ENCODE results near the gene GIGYF2. TPM values are rescaled to one million over a fixed set of nuclear protein-coding genes. Genes with fewer than 3 reads are reported as not detected.
"Not testable (repeated sequence)": the region's sequence is repeated elsewhere in the genome, so short reads cannot be mapped to it uniquely, and the experiment has no call there.

Gene GIGYF2
- total RNA-seq, 2 experiments from 2014 or later, result 57.2 to 63.8 TPM

- H3K27ac Mint-ChIP-seq, result no peak overlapping the region
- ATAC-seq, result no peak
- no peaks in the 10 kb centered on the region for H3K36me3 Mint-ChIP-seq
- CTCF ChIA-PET, result no interaction called here
- peaks cover 6% of the 10 kb centered on the region for H3K27me3 Mint-ChIP-seq
- DNase-seq, result no peak
- H3K9me3 Mint-ChIP-seq (ENCODE audit: low read depth), result no peaks in the 10 kb centered on the region
- H3K4me1 Mint-ChIP-seq, result peaks cover 14% of the 10 kb centered on the region
- H3K4me3 Mint-ChIP-seq, result no peak overlapping the region
Observed at GRCh38 chr2:232672588-232672987, 24.5 kb upstream of the GIGYF2 start.

DNA sequence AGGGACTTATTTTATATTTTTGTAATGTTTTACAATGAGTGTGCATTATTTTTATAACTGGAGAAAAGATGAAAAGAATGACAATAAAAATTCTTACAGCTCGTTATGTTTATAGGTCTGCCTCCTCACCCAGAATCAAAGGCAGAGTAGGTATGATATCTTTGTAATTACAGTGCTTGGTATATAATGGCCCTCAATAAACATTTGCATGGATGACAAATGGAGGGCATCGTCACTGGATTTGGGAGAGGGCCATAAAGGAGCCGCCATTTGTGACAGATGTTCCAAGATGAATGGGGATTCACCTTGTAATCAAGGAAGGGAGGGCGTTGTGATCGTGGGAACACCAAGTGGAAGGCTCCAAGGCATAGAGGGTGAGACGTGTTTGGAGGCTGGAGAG lies 22.6 kb upstream of the GIGYF2 start:
- H3K9me3 Mint-ChIP-seq (ENCODE audit: low read depth), result no peaks in the 10 kb centered on the region
- CTCF ChIA-PET, result no interaction called here
- peaks cover 4% of the 10 kb centered on the region for H3K27me3 Mint-ChIP-seq
- no peak overlapping the region for H3K27ac Mint-ChIP-seq
- DNase-seq, result no peak
- H3K4me1 Mint-ChIP-seq, result peaks cover 14% of the 10 kb centered on the region
- H3K36me3 Mint-ChIP-seq, result no peaks in the 10 kb centered on the region
- no peak overlapping the region for H3K4me3 Mint-ChIP-seq
- ATAC-seq, result no peak

DNA sequence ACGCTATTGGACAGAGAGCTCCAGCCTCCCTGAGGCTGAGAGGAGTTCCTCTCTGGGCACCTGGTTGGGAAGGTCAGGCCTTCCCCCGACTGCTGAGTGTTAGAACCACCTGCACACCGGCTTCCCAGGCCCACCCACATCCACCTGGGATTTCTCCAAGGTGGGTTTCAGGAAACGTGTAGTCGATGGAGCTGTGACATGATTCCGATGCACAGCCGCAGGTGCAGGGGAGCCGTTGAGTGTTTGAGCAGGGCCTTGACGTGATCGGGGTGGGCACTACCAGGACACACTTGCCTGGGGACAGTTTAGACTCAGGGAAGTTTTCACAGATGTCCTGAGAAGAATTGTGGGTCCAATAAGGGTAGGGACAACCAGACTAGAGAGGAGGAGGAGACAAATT lies 21.8 kb upstream of the GIGYF2 start:
- no peak overlapping the region for H3K4me3 Mint-ChIP-seq
- ATAC-seq (no peak), DNase-seq (no peak)
- H3K27ac Mint-ChIP-seq, result no peak overlapping the region
- H3K9me3 Mint-ChIP-seq (ENCODE audit: low read depth), result no peaks in the 10 kb centered on the region
- H3K36me3 Mint-ChIP-seq, result no peaks in the 10 kb centered on the region
- CTCF ChIA-PET, result no interaction called here
- H3K4me1 Mint-ChIP-seq, result peaks cover 14% of the 10 kb centered on the region
- H3K27me3 Mint-ChIP-seq, result peaks cover 8% of the 10 kb centered on the region

- CTCF ChIA-PET, result no interaction called here
- ATAC-seq (no peak), DNase-seq (no peak)
- H3K4me1 Mint-ChIP-seq, result peaks cover 14% of the 10 kb centered on the region
- no peak overlapping the region for H3K4me3 Mint-ChIP-seq
- peaks cover 27% of the 10 kb centered on the region for H3K27me3 Mint-ChIP-seq
- no peaks in the 10 kb centered on the region for H3K36me3 Mint-ChIP-seq
- H3K9me3 Mint-ChIP-seq (ENCODE audit: low read depth), result no peaks in the 10 kb centered on the region
- no peak overlapping the region for H3K27ac Mint-ChIP-seq
Observed at GRCh38 chr2:232680006-232680405, 17.1 kb upstream of the GIGYF2 start.

GRCh38 chr2:232681527-232681926 lies 15.6 kb upstream of the GIGYF2 start:
- H3K27ac Mint-ChIP-seq, result no peak overlapping the region

GRCh38 chr2:232683368-232683767 lies 13.8 kb upstream of the GIGYF2 start:
- Mint-ChIP-seq H3K4me3 (no peak overlapping the region), H3K27ac (no peak overlapping the region), H3K9me3 (ENCODE audit: low read depth) (no peaks in the 10 kb centered on the region), H3K27me3 (peaks cover 27% of the 10 kb centered on the region), H3K36me3 (no peaks in the 10 kb centered on the region), H3K4me1 (no peaks in the 10 kb centered on the region)
- CTCF ChIA-PET, result interaction anchor here (1.0 to 1.8 kb wide), 2 partner anchors 16 to 78 kb away, joined by 3 to 6 read pairs; no protein-coding TSS in a partner anchor
- ATAC-seq (no peak), DNase-seq (no peak)

More at GRCh38 chr2:232681527-232681926, 15.6 kb upstream of the GIGYF2 start:
- Mint-ChIP-seq H3K4me3 (no peak overlapping the region), H3K9me3 (ENCODE audit: low read depth) (no peaks in the 10 kb centered on the region), H3K36me3 (no peaks in the 10 kb centered on the region), H3K27me3 (peaks cover 27% of the 10 kb centered on the region), H3K4me1 (peaks cover 7% of the 10 kb centered on the region)
- ATAC-seq (no peak), DNase-seq (no peak)
- CTCF ChIA-PET, result no interaction called here

DNA sequence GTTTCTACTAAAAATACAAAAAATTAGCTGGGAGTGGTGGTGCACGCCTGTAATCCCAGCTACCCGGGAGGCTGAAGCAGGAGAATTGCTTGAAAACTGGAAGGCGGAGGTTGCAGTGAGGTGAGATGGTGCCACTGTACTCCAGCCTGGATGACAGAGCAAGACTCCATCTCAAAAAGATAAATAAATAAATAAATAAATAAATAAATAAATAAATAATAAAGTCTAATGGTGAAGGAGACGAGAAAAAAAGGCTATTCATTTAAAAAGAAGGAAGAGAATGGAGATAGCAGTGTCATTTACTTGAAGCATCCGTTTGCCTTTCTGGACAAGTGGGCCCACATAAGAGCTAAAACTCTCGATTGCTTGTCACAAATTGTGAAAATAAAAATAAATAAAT lies 11.7 kb upstream of the GIGYF2 start:
- H3K4me1 Mint-ChIP-seq; H3K4me3 Mint-ChIP-seq; DNase-seq; H3K36me3 Mint-ChIP-seq; H3K9me3 Mint-ChIP-seq (ENCODE audit: low read depth); CTCF ChIA-PET; H3K27ac Mint-ChIP-seq; ATAC-seq: not testable (repeated sequence)
- peaks cover 19% of the 10 kb centered on the region for H3K27me3 Mint-ChIP-seq

DNA sequence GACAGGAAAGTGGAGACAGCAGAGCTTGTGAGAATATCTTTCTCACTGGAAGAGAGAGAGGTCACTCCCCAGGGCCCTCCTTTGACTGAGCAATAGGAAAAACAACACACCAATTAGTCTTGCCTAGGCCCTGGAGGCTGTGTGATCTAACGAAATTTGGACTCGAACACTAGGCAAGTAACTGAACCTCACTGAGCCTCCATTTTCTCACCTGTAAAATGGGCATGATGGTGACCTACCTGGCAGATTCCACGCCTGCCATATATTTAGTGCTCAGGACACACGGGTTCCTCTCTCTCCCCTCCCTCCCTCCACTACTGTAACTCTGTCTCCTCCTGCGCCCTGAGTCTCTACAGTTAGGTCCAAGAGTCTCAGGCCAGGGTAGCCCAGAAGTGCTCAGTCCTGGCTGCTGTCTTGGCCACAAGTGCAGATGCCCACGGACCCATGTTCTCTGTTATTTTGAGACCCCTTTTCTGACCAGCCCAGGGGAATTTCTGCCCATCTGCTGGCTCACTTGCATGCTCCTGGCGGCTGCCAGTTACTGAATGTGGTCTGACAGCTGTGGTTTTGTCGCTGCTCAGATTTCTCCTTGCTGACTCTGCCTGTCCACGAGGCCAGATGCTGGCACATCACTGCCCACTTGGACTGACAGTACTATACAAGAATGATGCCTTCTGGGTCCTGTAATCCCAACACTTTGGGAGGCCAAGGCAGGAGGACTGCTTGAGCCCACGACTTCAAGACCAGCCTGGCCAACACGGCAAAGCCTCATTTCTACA lies 9.6 kb upstream of the GIGYF2 start:
- Mint-ChIP-seq H3K27ac (no peak overlapping the region), H3K4me1 (no peaks in the 10 kb centered on the region), H3K9me3 (ENCODE audit: low read depth) (no peaks in the 10 kb centered on the region), H3K36me3 (no peaks in the 10 kb centered on the region), H3K4me3 (no peak overlapping the region), H3K27me3 (peaks cover 11% of the 10 kb centered on the region)
- ATAC-seq (no peak), DNase-seq (no peak)
- CTCF ChIA-PET, result interaction anchor here (0.7 kb wide), 1 partner anchor 31 kb away, joined by 3 read pairs; no protein-coding TSS in a partner anchor

GRCh38 chr2:232688201-232688600 lies 8.9 kb upstream of the GIGYF2 start:
- DNase-seq (no peak), ATAC-seq (no peak)
- Mint-ChIP-seq H3K27me3 (peaks cover 10% of the 10 kb centered on the region), H3K4me1 (no peaks in the 10 kb centered on the region), H3K36me3 (no peaks in the 10 kb centered on the region), H3K27ac (no peak overlapping the region), H3K9me3 (ENCODE audit: low read depth) (no peaks in the 10 kb centered on the region), H3K4me3 (no peak overlapping the region)
- CTCF ChIA-PET, result interaction anchor here (0.7 kb wide), 1 partner anchor 32 kb away, joined by 3 read pairs; no protein-coding TSS in a partner anchor

DNA sequence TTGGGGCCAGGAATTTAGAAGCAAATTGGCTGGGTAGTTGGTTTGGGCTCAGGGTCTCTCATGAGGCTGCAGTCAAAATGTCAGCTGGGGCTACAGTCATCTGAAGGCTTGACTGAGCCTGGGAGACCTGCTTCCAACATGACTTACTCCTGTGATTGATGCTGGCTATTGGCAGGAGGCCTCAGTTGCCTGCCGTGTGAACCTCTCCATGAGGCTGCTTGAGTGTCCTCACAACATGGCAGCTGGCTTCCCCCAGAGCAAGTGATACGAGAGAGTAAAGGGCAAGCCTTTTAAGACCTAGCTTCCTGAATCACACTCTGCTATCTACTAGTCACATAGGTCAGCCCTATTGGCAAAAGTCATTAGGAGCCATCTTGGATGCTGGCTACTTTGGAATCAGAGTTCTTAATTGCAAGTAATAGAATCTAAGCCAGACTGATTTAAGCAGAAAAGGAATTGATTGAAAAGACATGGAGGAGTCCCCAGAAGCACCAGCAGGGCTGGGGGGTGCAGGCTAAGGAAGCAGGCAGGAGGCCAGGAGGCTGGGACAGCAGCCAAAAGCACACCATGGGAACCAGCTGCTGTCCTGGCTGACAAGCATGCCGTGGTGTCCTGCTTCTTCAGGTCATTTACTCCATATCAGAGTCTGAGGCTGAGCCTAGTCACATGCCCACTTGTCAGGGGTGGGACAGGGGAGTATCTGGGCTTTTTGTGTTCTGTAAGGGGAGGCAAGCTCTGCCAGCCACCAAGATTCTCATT lies 7.8 kb upstream of the GIGYF2 start:
- CTCF ChIA-PET, result no interaction called here
- H3K4me1 Mint-ChIP-seq, result no peaks in the 10 kb centered on the region
- ATAC-seq, result no peak
- H3K36me3 Mint-ChIP-seq, result no peaks in the 10 kb centered on the region
- peaks cover under 1% of the 10 kb centered on the region for H3K27me3 Mint-ChIP-seq
- no peaks in the 10 kb centered on the region for H3K9me3 Mint-ChIP-seq (ENCODE audit: low read depth)
- no peak overlapping the region for H3K4me3 Mint-ChIP-seq
- no peak for DNase-seq
- H3K27ac Mint-ChIP-seq, result no peak overlapping the region

DNA sequence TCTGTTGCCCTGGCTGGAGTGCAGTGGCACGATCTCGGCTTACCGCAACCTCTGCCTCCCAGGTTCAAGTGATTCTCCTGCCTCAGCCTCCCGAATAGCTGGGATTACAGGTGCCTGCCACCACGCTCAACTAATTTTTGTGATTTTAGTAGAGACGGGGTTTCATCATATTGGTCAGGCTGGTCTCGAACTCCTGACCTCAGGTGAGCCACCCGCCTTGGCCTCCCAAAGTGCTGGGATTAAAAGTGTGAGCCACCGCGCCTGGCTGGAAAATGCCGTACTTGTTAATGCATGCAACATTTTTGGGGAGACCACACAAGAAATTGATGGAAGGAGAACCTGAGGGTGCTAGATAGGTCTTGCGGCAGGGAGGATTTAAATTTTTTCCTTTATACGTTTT lies 6.0 kb upstream of the GIGYF2 start:
- CTCF ChIA-PET, H3K4me1 Mint-ChIP-seq: not testable (repeated sequence)

DNA sequence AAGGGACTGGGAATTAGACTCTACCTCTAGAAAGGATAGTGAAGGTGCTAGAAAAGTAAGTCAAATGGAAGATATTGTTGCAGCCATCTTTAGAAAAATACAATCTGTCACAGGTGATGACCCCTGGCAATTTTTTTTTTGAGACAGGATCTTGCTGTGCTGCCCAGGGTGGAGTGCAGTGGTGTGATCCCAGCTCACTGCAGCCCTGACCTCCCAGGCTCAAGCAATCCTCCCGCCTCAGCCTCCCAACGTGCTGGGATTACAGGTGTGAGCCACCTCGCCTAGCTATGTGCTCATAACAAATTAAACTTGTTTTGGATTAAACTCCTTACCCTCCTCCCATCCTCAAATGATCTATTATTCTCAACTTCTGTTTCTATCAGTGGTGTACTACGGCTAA lies 3.8 kb upstream of the GIGYF2 start:
- no peak for ATAC-seq
- Mint-ChIP-seq H3K9me3 (ENCODE audit: low read depth) (no peaks in the 10 kb centered on the region), H3K27ac (no peak overlapping the region), H3K4me3 (no peak overlapping the region), H3K36me3 (peaks cover 3% of the 10 kb centered on the region), H3K27me3 (no peaks in the 10 kb centered on the region), H3K4me1 (peaks cover 11% of the 10 kb centered on the region)
- peak; percentile 14 for DNase-seq
- CTCF ChIA-PET, result no interaction called here

More for the DNA sequence above, 6.0 kb upstream of the GIGYF2 start:
- not testable (repeated sequence) for H3K27ac Mint-ChIP-seq; H3K27me3 Mint-ChIP-seq; DNase-seq; H3K36me3 Mint-ChIP-seq; H3K9me3 Mint-ChIP-seq (ENCODE audit: low read depth); ATAC-seq; H3K4me3 Mint-ChIP-seq

DNA sequence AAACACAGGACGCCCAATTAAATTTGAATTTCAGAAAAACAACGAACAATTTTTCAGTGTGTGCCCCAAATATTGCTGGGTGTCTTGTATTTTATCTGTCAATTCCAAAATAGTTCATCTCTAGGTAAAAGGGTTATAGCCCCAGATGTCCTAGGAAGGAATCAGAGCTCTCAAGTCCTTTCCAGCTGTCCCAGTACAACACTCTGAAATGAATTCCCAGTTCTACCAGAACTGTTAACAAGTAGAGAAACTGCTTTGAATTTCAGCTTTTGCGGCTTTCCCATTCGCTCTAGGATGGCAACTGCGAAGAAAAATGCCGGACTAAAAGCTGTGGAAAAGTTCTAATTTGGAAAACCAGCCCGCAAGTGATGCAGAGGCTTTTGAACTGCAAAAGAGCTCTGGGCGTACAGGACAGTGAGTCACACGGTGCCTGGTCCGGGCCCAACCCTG lies 497 bp upstream of the GIGYF2 start:
- Mint-ChIP-seq H3K4me3 (peak overlapping the region; percentile 99), H3K27me3 (no peaks in the 10 kb centered on the region), H3K4me1 (peaks cover 36% of the 10 kb centered on the region), H3K27ac (peak overlapping the region; percentile 73), H3K9me3 (ENCODE audit: low read depth) (no peaks in the 10 kb centered on the region), H3K36me3 (peaks cover 23% of the 10 kb centered on the region)
- DNase-seq, result no peak
- CTCF ChIA-PET, result no interaction called here
- ATAC-seq, result no peak

DNA sequence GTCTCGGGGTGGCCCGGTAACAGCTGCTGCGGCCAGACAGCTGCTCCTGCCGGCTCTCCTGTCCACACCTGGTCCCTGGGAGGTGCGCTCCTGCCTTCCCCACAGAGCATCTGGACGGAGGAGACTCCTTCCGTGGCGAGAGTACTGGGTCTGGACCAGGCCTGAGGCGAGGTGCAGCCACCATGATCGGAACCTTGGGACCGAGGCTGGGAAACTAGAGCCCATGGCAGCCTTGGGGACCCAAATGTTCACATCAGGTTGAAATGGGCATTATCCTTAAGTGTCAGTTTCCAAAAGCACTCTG lies 628 bp downstream of the GIGYF2 start:
- no peak for ATAC-seq
- H3K4me1 Mint-ChIP-seq, result peaks cover 36% of the 10 kb centered on the region
- peaks cover 29% of the 10 kb centered on the region for H3K36me3 Mint-ChIP-seq
- H3K4me3 Mint-ChIP-seq, result peak overlapping the region; percentile 99
- H3K9me3 Mint-ChIP-seq (ENCODE audit: low read depth), result no peaks in the 10 kb centered on the region
- H3K27me3 Mint-ChIP-seq, result no peaks in the 10 kb centered on the region
- CTCF ChIA-PET, result no interaction called here
- DNase-seq, result no peak
- peak overlapping the region; percentile 80 for H3K27ac Mint-ChIP-seq

All from activated CD8-positive, alpha-beta memory T cell treated with anti-CD3 and anti-CD28 coated beads, Interleukin-2, amount 10 ng/mL, durations not matched to agents 7 days and 5 days (primary cell).